ENCODE measurements around the gene IRF3.

The IRF3 gene

GRCh38 chr19:49665351-49666119 is at the start of gene IRF3, which contains the start of gene BCL2L12:
TSS of gene IRF3 (minus strand) at chr19:49665857. CDS start at chr19:49664838, 1,019 bp downstream.
TSS of gene BCL2L12 (plus strand) at chr19:49665933. CDS start at chr19:49666693, 760 bp downstream.
- no CpG with 5 or more reads among the region's 50 CpGs for WGBS (ENCODE audit: insufficient coverage, insufficient read length)
- H3K36me3 ChIP-seq (ENCODE audit: control insufficient read depth, insufficient read depth, low read length) = peaks cover 35% of the 10 kb centered on the region
- no peaks in the 10 kb centered on the region for H3K27me3 ChIP-seq (ENCODE audit: control insufficient read depth, insufficient read depth, low read length)
- no peaks in the 10 kb centered on the region for H3K4me1 ChIP-seq (ENCODE audit: control insufficient read depth, insufficient read depth, low read length)
- H3K4me3 ChIP-seq (ENCODE audit: low read length) = peak within 1 kb of the TSS; percentile 92
- no peaks in the 10 kb centered on the region for H3K9me3 ChIP-seq (ENCODE audit: control insufficient read depth, insufficient read depth, low read length)
- no peak within 1 kb of the TSS for H3K27ac ChIP-seq (ENCODE audit: low read length)
- DNase-seq (ENCODE audit: low read depth, low spot score) = no peak

GRCh38 chr19:49713236-49713845 is 47.7 kb upstream of the IRF3 start:
- H3K4me3 ChIP-seq (ENCODE audit: low read length) = no peak overlapping the region
- H3K27ac ChIP-seq (ENCODE audit: low read length) = no peak overlapping the region
- H3K27me3 ChIP-seq (ENCODE audit: control insufficient read depth, insufficient read depth, low read length) = no peaks in the 10 kb centered on the region
- no peak for DNase-seq (ENCODE audit: low read depth, low spot score)
- no CpG with 5 or more reads among the region's 8 CpGs for WGBS (ENCODE audit: insufficient coverage, insufficient read length)
- H3K4me1 ChIP-seq (ENCODE audit: control insufficient read depth, insufficient read depth, low read length) = no peaks in the 10 kb centered on the region
- H3K9me3 ChIP-seq (ENCODE audit: control insufficient read depth, insufficient read depth, low read length) = no peaks in the 10 kb centered on the region
- H3K36me3 ChIP-seq (ENCODE audit: control insufficient read depth, insufficient read depth, low read length) = peaks cover 17% of the 10 kb centered on the region; the same call in 1 of the 2 replicates

GRCh38 chr19:49712397-49712859 is 46.8 kb upstream of the IRF3 start:
- Histone ChIP-seq H3K4me3 (ENCODE audit: low read length) (no peak overlapping the region), H3K27ac (ENCODE audit: low read length) (no peak overlapping the region), H3K27me3 (ENCODE audit: control insufficient read depth, insufficient read depth, low read length) (no peaks in the 10 kb centered on the region), H3K4me1 (ENCODE audit: control insufficient read depth, insufficient read depth, low read length) (no peaks in the 10 kb centered on the region), H3K36me3 (ENCODE audit: control insufficient read depth, insufficient read depth, low read length) (peaks cover 19% of the 10 kb centered on the region; the same call in 1 of the 2 replicates), H3K9me3 (ENCODE audit: control insufficient read depth, insufficient read depth, low read length) (no peaks in the 10 kb centered on the region)
- WGBS (ENCODE audit: insufficient coverage, insufficient read length) = no CpG with 5 or more reads among the region's 20 CpGs
- DNase-seq (ENCODE audit: low read depth, low spot score) = no peak

GRCh38 chr19:49710372-49710951 is 44.8 kb upstream of the IRF3 start:
- no peaks in the 10 kb centered on the region for H3K9me3 ChIP-seq (ENCODE audit: control insufficient read depth, insufficient read depth, low read length)
- no peaks in the 10 kb centered on the region for H3K27me3 ChIP-seq (ENCODE audit: control insufficient read depth, insufficient read depth, low read length)
- WGBS (ENCODE audit: insufficient coverage, insufficient read length) = no CpG with 5 or more reads among the region's 20 CpGs
- no peak for DNase-seq (ENCODE audit: low read depth, low spot score)
- no peaks in the 10 kb centered on the region for H3K4me1 ChIP-seq (ENCODE audit: control insufficient read depth, insufficient read depth, low read length)
- no peak overlapping the region for H3K27ac ChIP-seq (ENCODE audit: low read length)
- no peak overlapping the region for H3K4me3 ChIP-seq (ENCODE audit: low read length)
- peaks cover 32% of the 10 kb centered on the region for H3K36me3 ChIP-seq (ENCODE audit: control insufficient read depth, insufficient read depth, low read length)

GRCh38 chr19:49705919-49706318 is 40.3 kb upstream of the IRF3 start:
- H3K27ac ChIP-seq (ENCODE audit: low read length) = no peak overlapping the region
- peaks cover 27% of the 10 kb centered on the region for H3K36me3 ChIP-seq (ENCODE audit: control insufficient read depth, insufficient read depth, low read length)
- H3K27me3 ChIP-seq (ENCODE audit: control insufficient read depth, insufficient read depth, low read length) = no peaks in the 10 kb centered on the region
- H3K9me3 ChIP-seq (ENCODE audit: control insufficient read depth, insufficient read depth, low read length) = no peaks in the 10 kb centered on the region
- no peaks in the 10 kb centered on the region for H3K4me1 ChIP-seq (ENCODE audit: control insufficient read depth, insufficient read depth, low read length)
- no peak overlapping the region for H3K4me3 ChIP-seq (ENCODE audit: low read length)
- WGBS (ENCODE audit: insufficient coverage, insufficient read length) = no CpG with 5 or more reads among the region's 16 CpGs
- no peak for DNase-seq (ENCODE audit: low read depth, low spot score)

GRCh38 chr19:49704888-49705642 is 39.4 kb upstream of the IRF3 start:
- DNase-seq (ENCODE audit: low read depth, low spot score) = no peak
- no peaks in the 10 kb centered on the region for H3K27me3 ChIP-seq (ENCODE audit: control insufficient read depth, insufficient read depth, low read length)
- no peaks in the 10 kb centered on the region for H3K9me3 ChIP-seq (ENCODE audit: control insufficient read depth, insufficient read depth, low read length)
- no peak overlapping the region for H3K4me3 ChIP-seq (ENCODE audit: low read length)
- no peak overlapping the region for H3K27ac ChIP-seq (ENCODE audit: low read length)
- peaks cover 27% of the 10 kb centered on the region for H3K36me3 ChIP-seq (ENCODE audit: control insufficient read depth, insufficient read depth, low read length)
- no peaks in the 10 kb centered on the region for H3K4me1 ChIP-seq (ENCODE audit: control insufficient read depth, insufficient read depth, low read length)
- no CpG with 5 or more reads among the region's 22 CpGs for whole genome bisulfite sequencing (ENCODE audit: insufficient coverage, insufficient read length)

- Histone ChIP-seq H3K36me3 (ENCODE audit: control insufficient read depth, insufficient read depth, low read length) (peaks cover 18% of the 10 kb centered on the region), H3K27ac (ENCODE audit: low read length) (no peak overlapping the region), H3K4me3 (ENCODE audit: low read length) (no peak overlapping the region), H3K9me3 (ENCODE audit: control insufficient read depth, insufficient read depth, low read length) (no peaks in the 10 kb centered on the region), H3K4me1 (ENCODE audit: control insufficient read depth, insufficient read depth, low read length) (no peaks in the 10 kb centered on the region), H3K27me3 (ENCODE audit: control insufficient read depth, insufficient read depth, low read length) (no peaks in the 10 kb centered on the region)
- DNase-seq (ENCODE audit: low read depth, low spot score) = no peak
- 100% methylated on average over 2 of the region's 40 CpGs for WGBS (ENCODE audit: insufficient coverage, insufficient read length)
These were observed 35.7 kb upstream of the IRF3 start for GRCh38 chr19:49701271-49701786.

GRCh38 chr19:49700563-49700962 is 34.9 kb upstream of the IRF3 start:
- no peaks in the 10 kb centered on the region for H3K4me1 ChIP-seq (ENCODE audit: control insufficient read depth, insufficient read depth, low read length)
- no peak for DNase-seq (ENCODE audit: low read depth, low spot score)
- no CpG with 5 or more reads among the region's 11 CpGs for WGBS (ENCODE audit: insufficient coverage, insufficient read length)
- no peaks in the 10 kb centered on the region for H3K9me3 ChIP-seq (ENCODE audit: control insufficient read depth, insufficient read depth, low read length)
- no peak overlapping the region for H3K4me3 ChIP-seq (ENCODE audit: low read length)
- H3K36me3 ChIP-seq (ENCODE audit: control insufficient read depth, insufficient read depth, low read length) = peaks cover 12% of the 10 kb centered on the region; the same call in 1 of the 2 replicates
- H3K27me3 ChIP-seq (ENCODE audit: control insufficient read depth, insufficient read depth, low read length) = no peaks in the 10 kb centered on the region
- no peak overlapping the region for H3K27ac ChIP-seq (ENCODE audit: low read length)

GRCh38 chr19:49699364-49699763 is 33.7 kb upstream of the IRF3 start:
- Histone ChIP-seq H3K4me3 (ENCODE audit: low read length) (no peak overlapping the region), H3K36me3 (ENCODE audit: control insufficient read depth, insufficient read depth, low read length) (peaks cover 8% of the 10 kb centered on the region; the same call in 1 of the 2 replicates), H3K27ac (ENCODE audit: low read length) (no peak overlapping the region), H3K9me3 (ENCODE audit: control insufficient read depth, insufficient read depth, low read length) (no peaks in the 10 kb centered on the region), H3K4me1 (ENCODE audit: control insufficient read depth, insufficient read depth, low read length) (no peaks in the 10 kb centered on the region), H3K27me3 (ENCODE audit: control insufficient read depth, insufficient read depth, low read length) (no peaks in the 10 kb centered on the region)
- no CpG with 5 or more reads among the region's 5 CpGs for WGBS (ENCODE audit: insufficient coverage, insufficient read length)
- DNase-seq (ENCODE audit: low read depth, low spot score) = no peak

GRCh38 chr19:49696865-49697264 is 31.2 kb upstream of the IRF3 start:
- no peak for DNase-seq (ENCODE audit: low read depth, low spot score)
- no peaks in the 10 kb centered on the region for H3K9me3 ChIP-seq (ENCODE audit: control insufficient read depth, insufficient read depth, low read length)
- WGBS (ENCODE audit: insufficient coverage, insufficient read length) = no CpG with 5 or more reads among the region's 7 CpGs
- H3K4me1 ChIP-seq (ENCODE audit: control insufficient read depth, insufficient read depth, low read length) = peaks cover 2% of the 10 kb centered on the region; the same call in 1 of the 2 replicates
- no peak overlapping the region for H3K27ac ChIP-seq (ENCODE audit: low read length)
- H3K4me3 ChIP-seq (ENCODE audit: low read length) = no peak overlapping the region
- peaks cover 10% of the 10 kb centered on the region; the same call in 1 of the 2 replicates for H3K36me3 ChIP-seq (ENCODE audit: control insufficient read depth, insufficient read depth, low read length)
- H3K27me3 ChIP-seq (ENCODE audit: control insufficient read depth, insufficient read depth, low read length) = no peaks in the 10 kb centered on the region

Measured in iPS DF 6.9 (cell line).